Activated CD4-positive, alpha-beta T cell treated with anti-CD3 and anti-CD28 coated beads for 36 hours (primary cell): ENCODE data around the gene TMEM134. TPM values are rescaled to one million over a fixed set of nuclear protein-coding genes. Genes with fewer than 3 reads are reported as not detected.
"Not testable (repeated sequence)": the region's sequence is repeated elsewhere in the genome, so short reads cannot be mapped to it uniquely, and the experiment has no call there.

Source experiments
- ATAC-seq: fragments of 200-7000 bp; cut with Tn5 transposase; one replicate; pipeline ENCODE4 v1.10.0; 2021; ENCODE audit warnings: mild to moderate bottlenecking, moderate library complexity
- CTCF ChIA-PET: fragments of 350-600 bp; sonication (Branson Sonifier 250); formaldehyde crosslinking; loops from one replicate; lab custom pipeline; 2021; ENCODE audit warnings: antibody characterized with exemption; lab: Charles Lee
- POLR2A ChIA-PET: fragments of 350-600 bp; sonication (Branson Sonifier 250); formaldehyde crosslinking; loops from one replicate; lab custom pipeline; 2021; ENCODE audit warnings: antibody characterized with exemption, inconsistent platforms; lab: Charles Lee
- DNase-seq: peaks from one replicate; pipeline ENCODE4 v3.0.0-alpha.2; 2020
- H3K27ac Mint-ChIP-seq: one replicate; pipeline ENCODE4 v1.8.0; 2021; ENCODE audit warnings: mixed read lengths
- H3K27me3 Mint-ChIP-seq: one replicate; pipeline ENCODE4 v1.8.0; 2021; ENCODE audit warnings: mixed read lengths
- H3K36me3 Mint-ChIP-seq: one replicate; pipeline ENCODE4 v1.8.0; 2021; ENCODE audit warnings: low read depth, mixed read lengths
- H3K4me1 Mint-ChIP-seq: one replicate; pipeline ENCODE4 v1.8.0; 2021; ENCODE audit warnings: mixed read lengths
- H3K4me3 Mint-ChIP-seq: one replicate; pipeline ENCODE4 v1.8.0; 2021; ENCODE audit warnings: mild to moderate bottlenecking, moderate library complexity, mixed read lengths
- H3K9me3 Mint-ChIP-seq: one replicate; pipeline ENCODE4 v1.8.0; 2021; ENCODE audit warnings: low read depth, mixed read lengths
- intact Hi-C, 2 experiments: fragments of 100-400 bp; cut with DNase I in 1 of 2; cut with micrococcal nuclease in 1 of 2; formaldehyde crosslinking; loops; one replicate each; pipeline versions ENCODE4 v1.14.2 to v1.15.1; 2022 to 2024; cut with DNase I, micrococcal nuclease
- total RNA-seq, 2 experiments: library from RNA; stranded (reverse); gene quantifications; one replicate each; pipeline ENCODE4 v1.2.3, GENCODE V29; 2021

TMEM134 gene
- 10 to 100 TPM; 69.9 to 74.7 TPM for total RNA-seq

GRCh38 chr11:67468759-67469507, at the start of gene TMEM134:
Gene TMEM134 (minus strand): TSS chr11:67469251. CDS start chr11:67469192, 59 bp downstream.
- POLR2A ChIA-PET = interaction anchor here (1.0 kb wide), 1 partner anchor 16 kb away, joined by 3 read pairs; no protein-coding TSS in a partner anchor
- CTCF ChIA-PET = interaction anchor here (0.6 to 2.0 kb wide), 11 partner anchors 14 to 229 kb away, joined by 3 to 9 read pairs (median 3); partner anchors contain the start of genes AIP and PPP1CA
- Mint-ChIP-seq H3K27ac (peak within 1 kb of the TSS; percentile 86), H3K4me1 (peaks cover 24% of the 10 kb centered on the region), H3K36me3 (peaks cover 9% of the 10 kb centered on the region), H3K9me3 (no peaks in the 10 kb centered on the region), H3K27me3 (no peaks in the 10 kb centered on the region), H3K4me3 (peak within 1 kb of the TSS; percentile 82)
- peak; percentile 97 for DNase-seq
- ATAC-seq = peak; percentile 78
- intact Hi-C loops = loop anchor here (1.0 to 5.0 kb wide), 15 partner anchors 13 to 336 kb away; partner anchors contain the start of genes PPP1CA (in 2 of the 2), RPS6KB2 (in 2 of the 2), NDUFV1 (in 1 of the 2) and POLD4 (in 1 of the 2)

DNA sequence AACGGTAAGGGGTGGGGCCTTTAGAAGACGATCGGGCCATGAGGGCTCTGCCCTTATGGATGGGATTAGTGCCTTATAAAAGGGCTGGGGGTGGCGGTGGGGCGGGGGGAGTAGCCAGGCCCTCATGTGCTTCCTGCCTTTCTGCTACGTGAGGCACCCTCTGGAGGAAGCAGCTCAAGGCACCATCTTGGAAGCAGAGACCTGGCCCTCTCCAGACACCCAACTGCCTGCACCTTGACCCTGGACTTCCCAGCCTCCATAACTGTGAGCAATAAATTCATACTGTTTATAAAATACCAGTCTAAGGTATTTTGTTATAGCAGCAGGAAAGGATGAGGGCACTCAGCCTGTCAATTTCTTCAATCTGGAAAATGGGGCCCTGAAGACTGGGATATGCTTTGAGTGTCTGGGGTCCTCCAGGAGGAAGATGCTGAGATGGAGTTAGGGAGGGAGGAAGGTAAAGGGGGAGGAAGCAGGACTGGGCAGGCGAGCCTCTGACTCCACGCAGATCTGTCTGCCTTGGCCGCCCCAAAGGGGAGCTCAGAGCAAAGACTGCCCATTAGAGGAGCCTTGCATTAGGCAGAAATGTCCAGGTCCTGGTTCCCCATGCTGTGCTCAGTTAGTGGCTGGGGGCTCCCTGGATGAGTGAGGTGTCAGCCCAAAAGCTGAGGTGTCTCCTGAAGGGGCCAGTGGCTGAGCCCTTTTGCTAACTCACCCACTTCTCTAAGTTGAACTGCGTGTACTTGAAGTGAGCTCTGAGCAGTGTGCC, 48.9 kb upstream of the TMEM134 start:
- no peaks in the 10 kb centered on the region for H3K9me3 Mint-ChIP-seq
- H3K4me3 Mint-ChIP-seq = no peak overlapping the region
- ChIA-PET CTCF (interaction anchor here (1.1 kb wide), 1 partner anchor 117 kb away, joined by 3 read pairs; the partner anchor contains the start of gene PPP1CA), POLR2A (interaction anchor here (0.6 kb wide), 1 partner anchor 25 kb away, joined by 4 read pairs; no protein-coding TSS in a partner anchor)
- no peaks in the 10 kb centered on the region for H3K36me3 Mint-ChIP-seq
- DNase-seq (no peak), ATAC-seq (no peak)
- H3K4me1 Mint-ChIP-seq = no peaks in the 10 kb centered on the region
- H3K27ac Mint-ChIP-seq = no peak overlapping the region
- H3K27me3 Mint-ChIP-seq = peaks cover 2% of the 10 kb centered on the region
- intact Hi-C loops = no loop called here

DNA sequence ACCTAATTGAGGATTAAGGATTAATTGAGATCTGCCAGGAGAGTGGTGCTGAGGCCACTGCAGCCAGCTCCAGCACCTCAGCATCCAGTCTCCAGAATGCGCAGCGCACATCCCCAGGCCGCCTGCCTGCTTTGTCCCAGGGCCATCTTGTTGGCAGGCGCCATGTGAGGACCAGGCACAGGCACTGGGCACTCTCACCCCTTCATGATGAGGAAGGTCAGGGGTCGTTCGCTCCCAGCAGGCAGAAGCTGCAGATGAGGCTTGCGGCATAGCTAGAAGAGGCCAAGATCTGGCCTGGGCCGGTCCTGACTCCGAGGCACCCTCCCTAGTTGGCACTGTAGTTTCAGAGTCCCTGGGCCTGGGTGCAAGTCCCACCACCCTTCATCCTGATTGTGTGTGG, 47.8 kb upstream of the TMEM134 start:
- DNase-seq (no peak), ATAC-seq (no peak)
- peaks cover 2% of the 10 kb centered on the region for H3K27me3 Mint-ChIP-seq
- no peak overlapping the region for H3K27ac Mint-ChIP-seq
- H3K4me3 Mint-ChIP-seq = no peak overlapping the region
- POLR2A ChIA-PET = no interaction called here
- CTCF ChIA-PET = no interaction called here
- H3K36me3 Mint-ChIP-seq = no peaks in the 10 kb centered on the region
- no peaks in the 10 kb centered on the region for H3K9me3 Mint-ChIP-seq
- no peaks in the 10 kb centered on the region for H3K4me1 Mint-ChIP-seq
- intact Hi-C loops = no loop called here

- POLR2A ChIA-PET = no interaction called here
- DNase-seq = no peak
- H3K9me3 Mint-ChIP-seq = no peaks in the 10 kb centered on the region
- intact Hi-C loops = no loop called here
- no peaks in the 10 kb centered on the region for H3K36me3 Mint-ChIP-seq
- no peak overlapping the region for H3K4me3 Mint-ChIP-seq
- H3K27me3 Mint-ChIP-seq = peaks cover 2% of the 10 kb centered on the region
- CTCF ChIA-PET = interaction anchor here (1.3 kb wide), 1 partner anchor 20 kb away, joined by 3 read pairs; no protein-coding TSS in a partner anchor
- peaks cover 2% of the 10 kb centered on the region for H3K4me1 Mint-ChIP-seq
- ATAC-seq = no peak
- no peak overlapping the region for H3K27ac Mint-ChIP-seq
These were observed 45.1 kb upstream of the TMEM134 start for GRCh38 chr11:67514116-67514515.

GRCh38 chr11:67511558-67511957, 42.5 kb upstream of the TMEM134 start:
- ATAC-seq, H3K27ac Mint-ChIP-seq, intact Hi-C loops: not testable (repeated sequence)

GRCh38 chr11:67510023-67510345, 40.9 kb upstream of the TMEM134 start:
- Mint-ChIP-seq H3K9me3 (no peaks in the 10 kb centered on the region), H3K27me3 (peaks cover 2% of the 10 kb centered on the region), H3K36me3 (peaks cover 16% of the 10 kb centered on the region), H3K27ac (no peak overlapping the region), H3K4me1 (peaks cover 25% of the 10 kb centered on the region), H3K4me3 (peak overlapping the region; percentile 89)
- CTCF ChIA-PET = no interaction called here
- DNase-seq (no peak), ATAC-seq (no peak)
- POLR2A ChIA-PET = no interaction called here
- intact Hi-C loops = no loop called here

More at GRCh38 chr11:67511558-67511957, 42.5 kb upstream of the TMEM134 start:
- H3K4me1 Mint-ChIP-seq = peaks cover 15% of the 10 kb centered on the region
- CTCF ChIA-PET, POLR2A ChIA-PET, DNase-seq, H3K27me3 Mint-ChIP-seq, H3K4me3 Mint-ChIP-seq, H3K9me3 Mint-ChIP-seq: not testable (repeated sequence)
- peaks cover 11% of the 10 kb centered on the region for H3K36me3 Mint-ChIP-seq

DNA sequence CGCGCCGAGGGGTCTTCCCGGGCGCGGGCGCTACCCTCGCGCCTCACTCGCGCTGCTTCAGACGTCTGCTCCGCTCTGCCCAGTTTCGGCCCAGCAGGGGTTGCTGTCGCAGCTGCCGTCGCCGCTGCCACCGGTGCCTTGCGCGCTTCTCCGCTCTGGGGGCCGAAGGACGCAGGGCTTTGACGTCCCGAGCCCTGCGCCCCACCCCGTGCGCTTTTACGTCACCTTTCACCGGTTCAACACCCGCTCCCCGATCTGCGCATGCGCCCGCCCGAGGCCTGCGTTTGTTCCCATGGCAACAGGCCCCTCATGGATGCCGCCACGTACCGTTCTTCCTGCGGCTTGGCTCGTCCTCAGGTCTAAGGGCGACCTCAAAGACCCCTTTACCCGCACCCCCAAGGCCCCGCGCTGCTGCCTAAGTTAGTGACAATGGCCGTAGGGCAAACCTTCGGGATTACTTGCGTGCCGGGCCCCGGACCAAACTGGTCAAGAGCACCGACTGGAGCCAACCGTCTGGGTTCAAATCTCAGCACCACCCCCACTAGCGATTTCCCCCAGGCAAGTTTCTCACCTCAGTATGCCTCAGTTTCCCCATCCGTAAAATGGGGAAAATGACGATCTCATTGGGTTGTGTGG, 39.6 kb upstream of the TMEM134 start:
- ChIA-PET POLR2A (no interaction called here), CTCF (interaction anchor here (0.6 to 1.1 kb wide), 2 partner anchors 26 to 149 kb away, joined by 3 to 4 read pairs; partner anchors contain the start of gene AIP)
- Mint-ChIP-seq H3K27ac (peak overlapping the region; percentile 85), H3K9me3 (no peaks in the 10 kb centered on the region), H3K36me3 (peaks cover 16% of the 10 kb centered on the region), H3K4me3 (peak overlapping the region; percentile 89), H3K27me3 (peaks cover 2% of the 10 kb centered on the region), H3K4me1 (peaks cover 26% of the 10 kb centered on the region)
- intact Hi-C loops = loop anchor here (1.0 to 5.0 kb wide), 14 partner anchors 25 to 892 kb away; partner anchors contain the start of genes AIP (in 1 of the 2), ANKRD13D (in 1 of the 2), CHKA (in 1 of the 2) and GRK2 (in 1 of the 2)
- ATAC-seq = peak; percentile 21
- DNase-seq = peak; percentile 100

DNA sequence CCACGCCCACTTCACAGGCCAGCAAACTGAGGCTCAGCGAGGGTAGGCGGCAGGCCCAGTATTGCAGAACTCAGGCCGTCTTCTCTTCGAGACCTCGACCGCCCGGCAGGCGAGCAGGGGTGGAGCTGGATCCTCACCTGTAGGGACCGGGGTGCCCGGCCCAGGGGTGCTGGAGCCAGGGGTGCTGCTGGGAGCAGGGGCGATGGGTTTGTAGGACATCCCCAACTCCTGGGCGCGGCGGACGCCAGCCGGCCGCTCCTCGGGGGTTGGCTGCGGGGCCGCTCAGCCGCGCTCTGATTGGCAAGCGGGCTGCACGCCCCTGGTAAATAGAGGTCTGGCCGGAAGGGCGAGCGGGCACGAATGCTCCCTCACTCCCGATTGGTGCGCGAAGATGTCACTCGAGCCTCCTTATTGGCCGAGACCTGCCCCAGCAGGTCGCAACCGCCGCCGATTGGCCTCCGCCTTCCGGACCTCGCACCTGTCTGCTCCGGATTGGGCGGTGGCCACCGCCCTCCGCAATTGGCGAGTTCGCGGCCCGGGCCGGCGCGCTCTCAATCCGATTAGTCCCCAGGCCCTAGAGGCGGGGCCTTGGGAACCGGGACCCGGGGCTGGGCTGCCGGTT, 38.9 kb upstream of the TMEM134 start, which contains the start of gene CDK2AP2:
TSS of gene CDK2AP2 (minus strand) at position 299 of the 622 bp plus-strand sequence. CDS start at position 219, 80 bp downstream.
- CTCF ChIA-PET = interaction anchor here (0.6 to 1.2 kb wide), 6 partner anchors 25 to 157 kb away, joined by 3 to 5 read pairs (median 4); partner anchors contain the start of gene AIP
- H3K27me3 Mint-ChIP-seq = no peaks in the 10 kb centered on the region
- DNase-seq = peak; percentile 99

GRCh38 chr11:67507242-67507863, 38.3 kb upstream of the TMEM134 start:
- CTCF ChIA-PET = interaction anchor here (0.6 to 1.2 kb wide), 6 partner anchors 15 to 156 kb away, joined by 3 to 5 read pairs (median 4); partner anchors contain the start of gene AIP
- no peaks in the 10 kb centered on the region for H3K9me3 Mint-ChIP-seq
- H3K4me3 Mint-ChIP-seq = peak overlapping the region; percentile 89
- peak overlapping the region; percentile 88 for H3K27ac Mint-ChIP-seq
- peaks cover 34% of the 10 kb centered on the region for H3K4me1 Mint-ChIP-seq
- peaks cover 21% of the 10 kb centered on the region for H3K36me3 Mint-ChIP-seq
- POLR2A ChIA-PET = no interaction called here
- intact Hi-C loops = loop anchor here in 1 of 2 experiments (2.0 to 5.0 kb wide), 2 partner anchors 71 to 105 kb away; partner anchors contain the start of gene PTPRCAP
- DNase-seq (no peak), ATAC-seq (no peak)
- H3K27me3 Mint-ChIP-seq = no peaks in the 10 kb centered on the region

More for the DNA sequence above, 38.9 kb upstream of the TMEM134 start, which contains the start of gene CDK2AP2:
- Mint-ChIP-seq H3K4me1 (peaks cover 31% of the 10 kb centered on the region), H3K4me3 (peak within 1 kb of the TSS; percentile 89), H3K9me3 (no peaks in the 10 kb centered on the region), H3K36me3 (peaks cover 17% of the 10 kb centered on the region), H3K27ac (peak within 1 kb of the TSS; percentile 88)
- ATAC-seq = peak; percentile 78
- POLR2A ChIA-PET = no interaction called here
- intact Hi-C loops = loop anchor here (1.0 to 5.0 kb wide), 15 partner anchors 25 to 892 kb away; partner anchors contain the start of genes AIP (in 1 of the 2), ANKRD13D (in 1 of the 2), CHKA (in 1 of the 2) and GRK2 (in 1 of the 2)
